Measurements from ENCODE around the gene STK38.
"Not testable (repeated sequence)": the region's sequence is repeated elsewhere in the genome, so short reads cannot be mapped to it uniquely, and the experiment has no call there.

The STK38 gene

GRCh38 chr6:36452897-36453296 is 94.4 kb downstream of the STK38 start:
- DNase-seq (ENCODE audit: low read depth); H3K9ac ChIP-seq (ENCODE audit: low read length); H3K4me3 ChIP-seq (ENCODE audit: low read length); H3K27me3 ChIP-seq (replicated peaks; ENCODE audit: control insufficient read depth, insufficient read depth, low read length); H3K9me3 ChIP-seq (ENCODE audit: control insufficient read depth, low read length); H3K36me3 ChIP-seq (ENCODE audit: control insufficient read depth, insufficient read depth, low read length, severe bottlenecking); H3K4me1 ChIP-seq (ENCODE audit: control insufficient read depth, insufficient read depth, low read length): not testable (repeated sequence)

GRCh38 chr6:36449173-36449572 is 98.1 kb downstream of the STK38 start:
- H3K4me3 ChIP-seq (ENCODE audit: low read length); H3K9me3 ChIP-seq (ENCODE audit: control insufficient read depth, low read length); H3K36me3 ChIP-seq (ENCODE audit: control insufficient read depth, insufficient read depth, low read length, severe bottlenecking); DNase-seq (ENCODE audit: low read depth); H3K27me3 ChIP-seq (replicated peaks; ENCODE audit: control insufficient read depth, insufficient read depth, low read length); H3K9ac ChIP-seq (ENCODE audit: low read length): not testable (repeated sequence)
- peaks cover 15% of the 10 kb centered on the region for H3K4me1 ChIP-seq (ENCODE audit: control insufficient read depth, insufficient read depth, low read length)

GRCh38 chr6:36445621-36446020 is 101.7 kb downstream of the STK38 start:
- peaks cover 37% of the 10 kb centered on the region for H3K4me1 ChIP-seq (ENCODE audit: control insufficient read depth, insufficient read depth, low read length)
- H3K27me3 ChIP-seq (replicated peaks; ENCODE audit: control insufficient read depth, insufficient read depth, low read length) = no peaks in the 10 kb centered on the region
- no peaks in the 10 kb centered on the region for H3K9me3 ChIP-seq (ENCODE audit: control insufficient read depth, low read length)
- peaks cover 4% of the 10 kb centered on the region for H3K36me3 ChIP-seq (ENCODE audit: control insufficient read depth, insufficient read depth, low read length, severe bottlenecking)
- no peak overlapping the region for H3K4me3 ChIP-seq (ENCODE audit: low read length)
- no peak overlapping the region for H3K9ac ChIP-seq (ENCODE audit: low read length)
- DNase-seq (ENCODE audit: low read depth) = no peak

GRCh38 chr6:36444470-36444869 is 102.8 kb downstream of the STK38 start:
- H3K4me1 ChIP-seq (ENCODE audit: control insufficient read depth, insufficient read depth, low read length) = peaks cover 37% of the 10 kb centered on the region
- peaks cover 4% of the 10 kb centered on the region for H3K36me3 ChIP-seq (ENCODE audit: control insufficient read depth, insufficient read depth, low read length, severe bottlenecking)
- H3K9ac ChIP-seq (ENCODE audit: low read length) = peak overlapping the region; percentile 99
- no peaks in the 10 kb centered on the region for H3K9me3 ChIP-seq (ENCODE audit: control insufficient read depth, low read length)
- H3K27me3 ChIP-seq (replicated peaks; ENCODE audit: control insufficient read depth, insufficient read depth, low read length) = no peaks in the 10 kb centered on the region
- peak overlapping the region; percentile 99 for H3K4me3 ChIP-seq (ENCODE audit: low read length)
- peak; percentile 86 for DNase-seq (ENCODE audit: low read depth)

All from adipocyte (in vitro differentiated cells).